SK-N-SH treated with all-trans-retinoic acid at 6 μM for 48 hours (cell line): ENCODE measurements around the gene SMIM20.

ENCODE experiments used
- ATAC-seq: fragments of 200-7000 bp; cut with Tn5 transposase; 3 replicates; pipeline ENCODE4 v1.9.1; 2020; ENCODE audit warnings: mild to moderate bottlenecking, moderate library complexity
- ARNTL ChIP-seq: fragments of 450-650 bp; formaldehyde crosslinking; IDR thresholded peaks from 2 replicates; pipeline ENCODE4 v1.5.0; 2020; ENCODE audit warnings: low read depth, mild to moderate bottlenecking, moderate library complexity, borderline replicate concordance
- CREB5 ChIP-seq: fragments of 250-450 bp; sonication (Bioruptor Pico); IDR thresholded peaks from 2 replicates; pipeline ENCODE4 v1.5.1; 2020; ENCODE audit warnings: low read depth, mild to moderate bottlenecking, moderate library complexity
- ISL1 ChIP-seq: fragments of 250-450 bp; sonication (Bioruptor Pico); IDR thresholded peaks from 2 replicates; pipeline ENCODE4 v2.1.2; 2022; ENCODE audit warnings: mild to moderate bottlenecking, moderate library complexity
- OSR1 ChIP-seq: fragments of 250-450 bp; sonication (Bioruptor Pico); IDR thresholded peaks from 2 replicates; pipeline ENCODE4 v1.8.0; 2022; ENCODE audit warnings: moderate library complexity, mild to moderate bottlenecking, inconsistent platforms
- PATZ1 ChIP-seq: fragments of 250-450 bp; sonication (Bioruptor Pico); IDR thresholded peaks from 2 replicates; pipeline ENCODE4 v1.8.0; 2020; ENCODE audit warnings: mild to moderate bottlenecking, moderate library complexity, borderline replicate concordance
- POU6F1 ChIP-seq: fragments of 250-450 bp; sonication (Bioruptor Pico); IDR thresholded peaks from 2 replicates; pipeline ENCODE4 v1.8.0; 2021; ENCODE audit warnings: low read depth, mild to moderate bottlenecking, moderate library complexity, borderline replicate concordance
- PPARA ChIP-seq: fragments of 250-450 bp; sonication (Bioruptor Pico); IDR thresholded peaks from 2 replicates; pipeline ENCODE4 v1.5.0; 2020; ENCODE audit warnings: mild to moderate bottlenecking, borderline replicate concordance
- RARB ChIP-seq: fragments of 250-450 bp; sonication (Bioruptor Pico); IDR thresholded peaks from 2 replicates; pipeline ENCODE4 v1.8.0; 2021; ENCODE audit warnings: mild to moderate bottlenecking, moderate library complexity
- SNAI2 ChIP-seq: fragments of 250-450 bp; sonication (Bioruptor Pico); IDR thresholded peaks from 2 replicates; pipeline ENCODE4 v1.5.0; 2020; ENCODE audit warnings: mild to moderate bottlenecking, moderate library complexity
- TCF4 ChIP-seq: fragments of 250-450 bp; sonication (Bioruptor Pico); IDR thresholded peaks from 2 replicates; pipeline ENCODE4 v1.8.0; 2021; ENCODE audit warnings: mild to moderate bottlenecking, moderate library complexity, borderline replicate concordance
- ZC3H10 ChIP-seq: fragments of 250-450 bp; sonication (Bioruptor Pico); IDR thresholded peaks from 2 replicates; pipeline ENCODE4 v1.5.1; 2021; ENCODE audit warnings: mild to moderate bottlenecking, moderate library complexity
- ZFP3 ChIP-seq: fragments of 250-450 bp; sonication (Bioruptor Pico); IDR thresholded peaks from 2 replicates; pipeline ENCODE4 v1.5.0; 2020; ENCODE audit warnings: mild to moderate bottlenecking, moderate library complexity

Gene SMIM20

DNA sequence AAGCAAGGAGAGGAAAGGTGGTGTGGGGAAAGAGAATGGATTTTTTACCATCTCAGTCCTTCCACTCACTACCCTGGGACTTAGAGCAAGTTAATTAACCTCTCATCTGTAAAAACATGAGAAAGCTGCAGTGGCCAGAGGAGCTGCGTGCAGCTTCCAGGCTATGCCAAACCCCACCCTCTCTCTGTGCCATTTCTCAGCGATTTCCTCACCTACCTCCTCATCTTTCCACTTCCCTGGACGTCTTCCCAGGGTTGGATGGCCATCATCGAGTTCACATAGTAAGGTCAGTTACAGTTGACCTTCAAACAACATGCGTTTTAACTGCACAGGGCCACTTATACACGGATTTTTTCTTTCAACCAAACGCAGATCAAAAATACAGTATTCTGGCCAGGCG is 64.3 kb downstream of the SMIM20 start:
- TF ChIP-seq SNAI2 (no peak), OSR1 (no peak), ZFP3 (CRISPR knock-in tag) (no peak), POU6F1 (no peak), ZC3H10 (CRISPR knock-in tag) (no peak), TCF4 (no peak), PATZ1 (no peak), ARNTL (CRISPR knock-in tag) (no peak), PPARA (no peak), RARB (CRISPR knock-in tag) (no peak), CREB5 (CRISPR knock-in tag) (no peak), ISL1 (CRISPR knock-in tag) (no peak)
- TF ChIP-seq, all 23 proteins: peak for 0
- no peak; the same call in 2 of the 3 replicates for ATAC-seq
